Body of pancreas (tissue), 4 donors: ENCODE measurements around the gene VOPP1. TPM values are rescaled to one million over a fixed set of nuclear protein-coding genes. Genes with fewer than 3 reads are reported as not detected.

Experiments used
- ATAC-seq: fragments of 150-250 bp; one replicate; pipeline ENCODE4 v1.9.1; 2016
- DNase-seq, 4 donors: peaks; one replicate each; pipeline ENCODE4 v3.0.0-alpha.2; 2019
- H3K27ac ChIP-seq, 4 donors: fragments of 200-600 bp; sonication (generic); 1 replicate in 3 of 4; 2 replicates in 1 of 4; pipeline versions ENCODE4 v1.5.1 to v1.6.1; 2016 to 2019; ENCODE audit warnings: mild to moderate bottlenecking in 1 of 4, mixed read lengths in 1 of 4, moderate library complexity in 1 of 4
- H3K27me3 ChIP-seq, 2 donors: fragments of 200-600 bp; sonication (generic); one replicate each; pipeline ENCODE4 v1.6.0; 2016; ENCODE audit warnings: mild to moderate bottlenecking in 1 of 2
- H3K36me3 ChIP-seq, 2 donors: fragments of 200-600 bp; sonication (generic); replicated peaks in 1 of 2; 2 replicates each; pipeline ENCODE4 v1.5.1; 2016; ENCODE audit warnings: low read depth in 2 of 2; ENCODE audit not compliant: insufficient read depth in 1 of 2
- H3K4me1 ChIP-seq: fragments of 200-600 bp; sonication (generic); one replicate; pipeline ENCODE4 v1.6.0; 2016
- H3K4me3 ChIP-seq, 2 donors: fragments of 200-600 bp; sonication (generic); 1 replicate in 1 of 2; 2 replicates in 1 of 2; pipeline ENCODE4 v1.5.1; 2016 to 2019
- H3K9me3 ChIP-seq, 3 donors: fragments of 200-600 bp; sonication (generic); 1 replicate in 2 of 3; 2 replicates in 1 of 3; pipeline ENCODE4 v1.5.1; 2016
- CTCF ChIP-seq, 7 experiments: fragments of 450-650 bp in 4 of 7; fragments of 200-600 bp in 3 of 7; sonication (generic) in 3 of 7; IDR thresholded peaks; one replicate each; pipeline ENCODE4 v1.5.1; 2016 to 2019; ENCODE audit warnings: antibody characterized with exemption in 7 of 7
- POLR2A ChIP-seq, 3 donors: fragments of 450-650 bp; IDR thresholded peaks; one replicate each; pipeline ENCODE4 v1.6.1; 2016; ENCODE audit warnings: antibody characterized with exemption in 3 of 3, mild to moderate bottlenecking in 2 of 3
- WGBS, 2 donors: methylation state at CpG; one replicate each; pipeline ENCODE4 v1.1.5; 2017; 5-methylcytosine and 5-hydroxymethylcytosine counted together
- intact Hi-C: fragments of 100-400 bp; cut with DNase I; formaldehyde crosslinking; loops from one replicate; pipeline ENCODE4 v1.15.1; 2023
- total RNA-seq, 2 donors: library from RNA; depleted of rRNA; stranded (reverse); fragments of >200 nt; gene quantifications; one replicate each; pipeline ENCODE4 v1.1.0, GENCODE V29; 2016

The VOPP1 gene
- total RNA-seq, 2 donors from 2014 or later, result 25.1 to 30.6 TPM

- Histone ChIP-seq H3K4me1 (peaks cover 3% of the 10 kb centered on the region), H3K9me3 (no peaks in the 10 kb centered on the region), H3K4me3 (no peak overlapping the region), H3K27me3 (no peaks in the 10 kb centered on the region), H3K27ac (no peak overlapping the region), H3K36me3 (no peaks in the 10 kb centered on the region)
- DNase-seq (no peak), ATAC-seq (no peak)
- TF ChIP-seq POLR2A (IDR thresholded peaks at IDR 0.05), result no peak
- TF ChIP-seq CTCF (IDR thresholded peaks at IDR 0.05), result no peak
- WGBS, 2 donors, result 50 to 72% methylated on average over 1 of the region's 1 CpG
- intact Hi-C loops, result no loop called here
Observed at GRCh38 chr7:55592492-55592891, 20.2 kb upstream of the VOPP1 start.

GRCh38 chr7:55591282-55591931, 19.1 kb upstream of the VOPP1 start:
- 46 to 61% methylated on average over 3 of the region's 3 CpGs for WGBS, 2 donors
- Histone ChIP-seq H3K36me3 (no peaks in the 10 kb centered on the region), H3K9me3 (no peaks in the 10 kb centered on the region), H3K4me3 (no peak overlapping the region), H3K27ac (no peak overlapping the region), H3K27me3 (no peaks in the 10 kb centered on the region), H3K4me1 (no peaks in the 10 kb centered on the region)
- ATAC-seq, result no peak
- no peak for DNase-seq
- intact Hi-C loops, result no loop called here
- TF ChIP-seq CTCF (IDR thresholded peaks at IDR 0.05), result no peak
- TF ChIP-seq POLR2A (IDR thresholded peaks at IDR 0.05), result no peak

- 70 to 73% methylated on average over 8 of the region's 8 CpGs for WGBS, 2 donors
- DNase-seq, result no peak
- intact Hi-C loops, result no loop called here
Observed at GRCh38 chr7:55590517-55591281, 18.4 kb upstream of the VOPP1 start.

GRCh38 chr7:55589905-55590304, 17.6 kb upstream of the VOPP1 start:
- DNase-seq (no peak), ATAC-seq (no peak)
- whole genome bisulfite sequencing, 2 donors, result 100% methylated on average over 1 of the region's 1 CpG; no CpG with 5 or more reads in 1 of the 2 donors
- Histone ChIP-seq H3K36me3 (no peaks in the 10 kb centered on the region), H3K27ac (no peak overlapping the region), H3K4me1 (no peaks in the 10 kb centered on the region), H3K4me3 (no peak overlapping the region), H3K9me3 (no peaks in the 10 kb centered on the region), H3K27me3 (no peaks in the 10 kb centered on the region)
- no peak for TF ChIP-seq POLR2A (IDR thresholded peaks at IDR 0.05)
- TF ChIP-seq CTCF (IDR thresholded peaks at IDR 0.05), result no peak
- intact Hi-C loops, result no loop called here

More at GRCh38 chr7:55590517-55591281, 18.4 kb upstream of the VOPP1 start:
- Histone ChIP-seq H3K4me1 (no peaks in the 10 kb centered on the region), H3K9me3 (no peaks in the 10 kb centered on the region), H3K27ac (no peak overlapping the region), H3K4me3 (no peak overlapping the region), H3K27me3 (no peaks in the 10 kb centered on the region), H3K36me3 (no peaks in the 10 kb centered on the region)
- ATAC-seq, result no peak
- TF ChIP-seq POLR2A (IDR thresholded peaks at IDR 0.05), result no peak
- no peak for TF ChIP-seq CTCF (IDR thresholded peaks at IDR 0.05)
